Stimulated activated CD4-positive, alpha-beta T cell treated with anti-CD3 and anti-CD28 coated beads, TNF-alpha, amount 100 ng/mL, for 1 hour (primary cell): ENCODE results near the gene WDR86.

ENCODE experiments used
- DNase-seq, 3 donors: peaks; one replicate each; pipeline ENCODE4 v3.0.0-alpha.2; 2020; ENCODE audit warnings: low read depth in 3 of 3, low spot score in 1 of 3

WDR86 gene

GRCh38 chr7:151409667-151410404, at the start of gene WDR86:
Gene WDR86 (minus strand): TSS chr7:151410038. CDS start chr7:151409589, 449 bp downstream.
- DNase-seq = no peak

- no peak for DNase-seq
Measured at GRCh38 chr7:151457534-151457933, 47.7 kb upstream of the WDR86 start.

GRCh38 chr7:151456782-151457181, 46.9 kb upstream of the WDR86 start:
- no peak for DNase-seq

GRCh38 chr7:151456276-151456675, 46.4 kb upstream of the WDR86 start:
- DNase-seq = no peak

- no peak for DNase-seq
Measured at GRCh38 chr7:151455690-151456089, 45.9 kb upstream of the WDR86 start.

GRCh38 chr7:151454932-151455530, 45.2 kb upstream of the WDR86 start:
- DNase-seq = no peak

- no peak for DNase-seq
Measured at GRCh38 chr7:151454305-151454704, 44.5 kb upstream of the WDR86 start.

GRCh38 chr7:151453326-151453791, 43.5 kb upstream of the WDR86 start:
- DNase-seq = no peak

- DNase-seq = no peak
Measured at GRCh38 chr7:151452680-151453325, 43.0 kb upstream of the WDR86 start.

GRCh38 chr7:151451626-151452571, 42.1 kb upstream of the WDR86 start:
- no peak for DNase-seq

GRCh38 chr7:151451156-151451555, 41.3 kb upstream of the WDR86 start:
- DNase-seq = no peak

- DNase-seq = no peak
Measured at GRCh38 chr7:151449990-151450389, 40.2 kb upstream of the WDR86 start.

GRCh38 chr7:151448261-151449252, 38.7 kb upstream of the WDR86 start:
- DNase-seq = peak; percentile 47 to 66 (median 55)

GRCh38 chr7:151447901-151448260, 38.0 kb upstream of the WDR86 start:
- DNase-seq = no peak

- DNase-seq = no peak
Measured at GRCh38 chr7:151447312-151447711, 37.5 kb upstream of the WDR86 start.

- no peak for DNase-seq
Measured at GRCh38 chr7:151446412-151446811, 36.6 kb upstream of the WDR86 start.

- no peak for DNase-seq
Measured at GRCh38 chr7:151444632-151445031, 34.8 kb upstream of the WDR86 start.

- no peak for DNase-seq
Measured at GRCh38 chr7:151442776-151443496, 33.1 kb upstream of the WDR86 start.

GRCh38 chr7:151440799-151441445, 31.1 kb upstream of the WDR86 start:
- DNase-seq = no peak
